Lower leg skin (tissue), 3 donors: ENCODE results near the gene OTOS.

Experiments used
- POLR2A ChIP-seq, 2 donors: fragments of 450-650 bp; IDR thresholded peaks; one replicate each; pipeline ENCODE4 v1.6.1; 2016 to 2017; ENCODE audit warnings: antibody characterized with exemption in 2 of 2, mild to moderate bottlenecking in 1 of 2, moderate library complexity in 1 of 2
- TF ChIP-seq, protein P1 (sequence below), 3 donors: fragments of 450-650 bp; IDR thresholded peaks; one replicate each; pipeline ENCODE4 v1.5.1; 2016; ENCODE audit warnings: antibody characterized with exemption in 3 of 3, mild to moderate bottlenecking in 3 of 3, moderate library complexity in 2 of 3

DNA sequence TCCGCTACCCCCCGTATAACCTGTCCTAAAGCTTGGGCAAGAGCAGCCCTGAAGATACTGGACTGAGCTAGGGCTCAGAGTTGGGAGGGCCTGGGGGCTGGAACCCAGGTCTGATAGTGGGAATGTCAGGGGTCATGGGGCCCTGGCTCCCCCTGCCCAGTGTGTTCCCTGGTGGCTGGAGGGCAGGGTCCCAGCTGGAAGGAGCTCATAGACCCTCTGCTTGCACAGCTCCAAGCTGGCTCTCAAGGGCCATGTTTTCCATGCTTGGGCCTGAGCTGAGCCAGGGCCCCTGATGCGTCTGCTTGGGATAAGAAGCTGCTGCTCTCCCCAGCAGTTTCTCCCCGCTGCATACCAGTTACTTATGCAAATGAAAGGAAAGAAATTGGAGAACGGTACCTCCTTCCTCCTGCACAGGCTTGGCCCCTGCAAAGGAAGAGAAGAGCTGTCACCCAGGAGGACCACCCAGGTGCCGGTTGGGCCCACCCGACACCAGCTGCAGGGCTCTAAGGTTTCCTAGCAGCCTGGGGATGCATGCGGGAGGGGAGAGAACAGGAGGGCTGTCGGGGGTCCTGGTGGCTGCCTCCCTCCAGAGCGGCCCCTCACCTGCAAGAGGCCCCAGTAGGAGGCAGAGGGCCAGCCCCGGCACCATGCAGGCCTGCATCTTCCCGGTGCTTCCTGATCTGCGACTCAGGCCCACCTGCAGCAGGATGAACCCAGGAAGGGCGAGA is 628 bp downstream of the OTOS start:
- TF ChIP-seq, protein P1, sequence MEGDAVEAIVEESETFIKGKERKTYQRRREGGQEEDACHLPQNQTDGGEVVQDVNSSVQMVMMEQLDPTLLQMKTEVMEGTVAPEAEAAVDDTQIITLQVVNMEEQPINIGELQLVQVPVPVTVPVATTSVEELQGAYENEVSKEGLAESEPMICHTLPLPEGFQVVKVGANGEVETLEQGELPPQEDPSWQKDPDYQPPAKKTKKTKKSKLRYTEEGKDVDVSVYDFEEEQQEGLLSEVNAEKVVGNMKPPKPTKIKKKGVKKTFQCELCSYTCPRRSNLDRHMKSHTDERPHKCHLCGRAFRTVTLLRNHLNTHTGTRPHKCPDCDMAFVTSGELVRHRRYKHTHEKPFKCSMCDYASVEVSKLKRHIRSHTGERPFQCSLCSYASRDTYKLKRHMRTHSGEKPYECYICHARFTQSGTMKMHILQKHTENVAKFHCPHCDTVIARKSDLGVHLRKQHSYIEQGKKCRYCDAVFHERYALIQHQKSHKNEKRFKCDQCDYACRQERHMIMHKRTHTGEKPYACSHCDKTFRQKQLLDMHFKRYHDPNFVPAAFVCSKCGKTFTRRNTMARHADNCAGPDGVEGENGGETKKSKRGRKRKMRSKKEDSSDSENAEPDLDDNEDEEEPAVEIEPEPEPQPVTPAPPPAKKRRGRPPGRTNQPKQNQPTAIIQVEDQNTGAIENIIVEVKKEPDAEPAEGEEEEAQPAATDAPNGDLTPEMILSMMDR (IDR thresholded peaks at IDR 0.05), result no peak
- no peak for TF ChIP-seq POLR2A (IDR thresholded peaks at IDR 0.05)
